H9 (cell line): Measurements from ENCODE around the gene NTPCR. TPM values are rescaled to one million over a fixed set of nuclear protein-coding genes. Genes with fewer than 3 reads are reported as not detected.

Experiments used
- DNase-seq: peaks from one replicate; pipeline ENCODE4 v3.0.0-alpha.2; 2017
- H2AFZ ChIP-seq: one replicate; pipeline ENCODE4 v1.6.1; 2013; ENCODE audit warnings: mild to moderate bottlenecking, low read length, control low read depth, moderate library complexity
- H2AK5ac ChIP-seq: 2 replicates; pipeline ENCODE4 v1.6.1; 2013; ENCODE audit warnings: low read length, control low read depth, mixed read lengths; ENCODE audit not compliant: insufficient read length
- H2BK120ac ChIP-seq: one replicate; pipeline ENCODE4 v1.6.1; 2013; ENCODE audit warnings: low read depth, mild to moderate bottlenecking, low read length, control low read depth, inconsistent platforms; ENCODE audit not compliant: poor library complexity, severe bottlenecking
- H2BK12ac ChIP-seq: 2 replicates; pipeline ENCODE4 v1.6.1; 2013; ENCODE audit warnings: low read length, control low read depth, mixed read lengths, low read depth; ENCODE audit not compliant: insufficient read length
- H2BK15ac ChIP-seq: 2 replicates; pipeline ENCODE4 v1.6.1; 2013; ENCODE audit warnings: low read depth, low read length, control low read depth
- H2BK20ac ChIP-seq: one replicate; pipeline ENCODE4 v1.6.1; 2013; ENCODE audit warnings: low read depth, mild to moderate bottlenecking, low read length, control low read depth, inconsistent platforms; ENCODE audit not compliant: poor library complexity, severe bottlenecking
- H2BK5ac ChIP-seq: 2 replicates; pipeline ENCODE4 v1.6.1; 2013; ENCODE audit warnings: low read length, control low read depth, mixed read lengths; ENCODE audit not compliant: insufficient read length
- H3K14ac ChIP-seq: 2 replicates; pipeline ENCODE4 v1.6.1; 2013; ENCODE audit warnings: low read length, control low read depth; ENCODE audit not compliant: insufficient read depth
- H3K18ac ChIP-seq: 2 replicates; pipeline ENCODE4 v1.6.1; 2013; ENCODE audit warnings: low read depth, mild to moderate bottlenecking, mixed read lengths, low read length, control low read depth; ENCODE audit not compliant: insufficient read length
- H3K23ac ChIP-seq: 2 replicates; pipeline ENCODE4 v1.6.1; 2013; ENCODE audit warnings: low read length, control low read depth, mixed read lengths, low read depth; ENCODE audit not compliant: insufficient read length
- H3K23me2 ChIP-seq: 2 replicates; pipeline ENCODE4 v1.6.1; 2013; ENCODE audit warnings: low read depth, mild to moderate bottlenecking, mixed read lengths, low read length, control low read depth; ENCODE audit not compliant: insufficient read length, poor library complexity, severe bottlenecking
- H3K27ac ChIP-seq: 2 replicates; pipeline ENCODE4 v1.5.1; 2013; ENCODE audit warnings: low read length, control low read depth, mixed read lengths, low read depth; ENCODE audit not compliant: insufficient read length
- H3K27me3 ChIP-seq: 2 replicates; pipeline ENCODE4 v1.6.1; 2013; ENCODE audit warnings: low read length, control low read depth, inconsistent platforms; ENCODE audit not compliant: insufficient read depth
- H3K4ac ChIP-seq: 2 replicates; pipeline ENCODE4 v1.6.1; 2013; ENCODE audit warnings: low read depth, mild to moderate bottlenecking, control low read depth, inconsistent platforms, low read length, moderate library complexity
- H3K4me1 ChIP-seq: 2 replicates; pipeline ENCODE4 v1.6.1; 2013; ENCODE audit warnings: low read length, control low read depth, inconsistent platforms; ENCODE audit not compliant: insufficient read depth
- H3K4me2 ChIP-seq: 2 replicates; pipeline ENCODE4 v1.6.1; 2013; ENCODE audit warnings: low read length, control low read depth, mixed read lengths; ENCODE audit not compliant: insufficient read length, insufficient read depth
- H3K56ac ChIP-seq: 2 replicates; pipeline ENCODE4 v1.6.1; 2013; ENCODE audit warnings: low read depth, mild to moderate bottlenecking, mixed read lengths, low read length, control low read depth; ENCODE audit not compliant: insufficient read length
- H3K79me1 ChIP-seq: 2 replicates; pipeline ENCODE4 v1.6.1; 2013; ENCODE audit warnings: low read depth, mild to moderate bottlenecking, moderate library complexity, low read length, control low read depth, inconsistent platforms; ENCODE audit not compliant: insufficient read depth, poor library complexity, severe bottlenecking
- H3K79me2 ChIP-seq: 2 replicates; pipeline ENCODE4 v1.6.1; 2013; ENCODE audit warnings: low read length, control low read depth, inconsistent platforms; ENCODE audit not compliant: insufficient read depth
- H3K9ac ChIP-seq: 2 replicates; pipeline ENCODE4 v1.6.1; 2013; ENCODE audit warnings: low read length, control low read depth, mixed read lengths; ENCODE audit not compliant: insufficient read length; ENCODE audit errors: extremely low read depth
- H3K9me3 ChIP-seq: one replicate; pipeline ENCODE4 v1.6.1; 2013; ENCODE audit warnings: low read depth, low read length, inconsistent platforms; ENCODE audit not compliant: control insufficient read depth
- H3T11ph ChIP-seq: one replicate; pipeline ENCODE4 v1.6.1; 2013; ENCODE audit warnings: mild to moderate bottlenecking, low read length, control low read depth, inconsistent platforms
- H4K20me1 ChIP-seq: one replicate; pipeline ENCODE4 v1.6.1; 2013; ENCODE audit not compliant: control insufficient read depth, insufficient read length, insufficient read depth
- H4K5ac ChIP-seq: 2 replicates; pipeline ENCODE4 v1.6.1; 2013; ENCODE audit warnings: low read depth, mild to moderate bottlenecking, mixed read lengths, low read length, control low read depth; ENCODE audit not compliant: insufficient read length
- H4K8ac ChIP-seq: replicated peaks from 2 replicates; pipeline ENCODE4 v1.6.1; 2013; ENCODE audit warnings: low read length, control low read depth, mixed read lengths, low read depth; ENCODE audit not compliant: insufficient read length
- H4K91ac ChIP-seq: 2 replicates; pipeline ENCODE4 v1.6.1; 2013; ENCODE audit warnings: low read depth, mild to moderate bottlenecking, moderate library complexity, mixed read lengths, low read length, control low read depth; ENCODE audit not compliant: insufficient read length
- H3K27ac Mint-ChIP-seq, 3 experiments: 2 replicates in 2 of 3; 3 replicates in 1 of 3; pipeline ENCODE4 v1.8.0; 2020 to 2021; ENCODE audit warnings: mixed read lengths in 3 of 3, mild to moderate bottlenecking in 1 of 3, moderate library complexity in 1 of 3
- H3K27me3 Mint-ChIP-seq: 2 replicates; pipeline ENCODE4 v1.8.0; 2021; ENCODE audit warnings: low read depth, mild to moderate bottlenecking, moderate library complexity, mixed read lengths
- H3K36me3 Mint-ChIP-seq, 3 experiments: 2 replicates in 2 of 3; 3 replicates in 1 of 3; pipeline ENCODE4 v1.8.0; 2020 to 2021; ENCODE audit warnings: low read depth in 3 of 3, mixed read lengths in 3 of 3; ENCODE audit not compliant: insufficient read depth in 1 of 3
- H3K4me1 Mint-ChIP-seq, 2 experiments: 2 replicates each; pipeline ENCODE4 v1.8.0; 2020; ENCODE audit warnings: mixed read lengths in 2 of 2
- H3K4me3 Mint-ChIP-seq, 2 experiments: 2 replicates in 1 of 2; 3 replicates in 1 of 2; pipeline ENCODE4 v1.8.0; 2020 to 2021; ENCODE audit warnings: mild to moderate bottlenecking in 2 of 2, mixed read lengths in 2 of 2, moderate library complexity in 1 of 2
- H3K9me3 Mint-ChIP-seq, 2 experiments: 2 replicates in 1 of 2; 3 replicates in 1 of 2; pipeline ENCODE4 v1.8.0; 2020; ENCODE audit warnings: mild to moderate bottlenecking in 2 of 2, mixed read lengths in 2 of 2, moderate library complexity in 1 of 2
- WGBS: extraction: QIAGEN DNeasy Blood & Tissue Kit; methylation state at CpG from one replicate; pipeline ENCODE4 v1.1.7; 2013; ENCODE audit warnings: missing lambda C conversion rate, low lambda C conversion rate, mixed read lengths; ENCODE audit not compliant: insufficient read length; ENCODE audit errors: extremely low coverage; 5-methylcytosine and 5-hydroxymethylcytosine counted together
- total RNA-seq: library from RNA; stranded (reverse); gene quantifications from 2 replicates; pipeline ENCODE4 v1.2.1, GENCODE V29; 2021
- TF ChIP-seq, protein P1 (sequence below): fragments of 200-600 bp; sonication (generic); conservative IDR thresholded peaks from 3 replicates; pipeline ENCODE4 v1.8.0; 2021; ENCODE audit warnings: antibody characterized with exemption, mild to moderate bottlenecking

NTPCR gene
- total RNA-seq, 1 experiment from 2014 or later, result 87.4 TPM

GRCh38 chr1:232904131-232904530 lies 46.3 kb upstream of the NTPCR start:
- Histone ChIP-seq H3K18ac (no peak overlapping the region), H3K9me3 (no peaks in the 10 kb centered on the region), H3K27ac (no peak overlapping the region), H3K4me1 (peaks cover 2% of the 10 kb centered on the region; the same call in 1 of the 2 replicates), H2AK5ac (no peak overlapping the region), H2BK120ac (no peak overlapping the region), H2AFZ (no peak overlapping the region), H2BK15ac (no peak overlapping the region), H2BK12ac (no peak overlapping the region), H3K23ac (no peak overlapping the region), H3K23me2 (no peaks in the 10 kb centered on the region), H3K79me2 (no peaks in the 10 kb centered on the region), H4K20me1 (no peaks in the 10 kb centered on the region), H4K8ac (no peak overlapping the region), H3K9ac (no peak overlapping the region), H3K14ac (no peak overlapping the region), H3K79me1 (no peaks in the 10 kb centered on the region), H2BK5ac (no peak overlapping the region), H4K91ac (no peak overlapping the region), H2BK20ac (no peak overlapping the region), H3K4ac (no peak overlapping the region), H3K27me3 (no peaks in the 10 kb centered on the region), H4K5ac (no peak overlapping the region), H3T11ph (no peak overlapping the region), H3K56ac (no peak overlapping the region), H3K4me2 (no peak overlapping the region)
- TF ChIP-seq, protein P1, sequence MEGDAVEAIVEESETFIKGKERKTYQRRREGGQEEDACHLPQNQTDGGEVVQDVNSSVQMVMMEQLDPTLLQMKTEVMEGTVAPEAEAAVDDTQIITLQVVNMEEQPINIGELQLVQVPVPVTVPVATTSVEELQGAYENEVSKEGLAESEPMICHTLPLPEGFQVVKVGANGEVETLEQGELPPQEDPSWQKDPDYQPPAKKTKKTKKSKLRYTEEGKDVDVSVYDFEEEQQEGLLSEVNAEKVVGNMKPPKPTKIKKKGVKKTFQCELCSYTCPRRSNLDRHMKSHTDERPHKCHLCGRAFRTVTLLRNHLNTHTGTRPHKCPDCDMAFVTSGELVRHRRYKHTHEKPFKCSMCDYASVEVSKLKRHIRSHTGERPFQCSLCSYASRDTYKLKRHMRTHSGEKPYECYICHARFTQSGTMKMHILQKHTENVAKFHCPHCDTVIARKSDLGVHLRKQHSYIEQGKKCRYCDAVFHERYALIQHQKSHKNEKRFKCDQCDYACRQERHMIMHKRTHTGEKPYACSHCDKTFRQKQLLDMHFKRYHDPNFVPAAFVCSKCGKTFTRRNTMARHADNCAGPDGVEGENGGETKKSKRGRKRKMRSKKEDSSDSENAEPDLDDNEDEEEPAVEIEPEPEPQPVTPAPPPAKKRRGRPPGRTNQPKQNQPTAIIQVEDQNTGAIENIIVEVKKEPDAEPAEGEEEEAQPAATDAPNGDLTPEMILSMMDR, result no peak
- Mint-ChIP-seq H3K27me3 (peaks cover 3% of the 10 kb centered on the region; the same call in 1 of the 2 replicates), H3K9me3 (no peaks in the 10 kb centered on the region), H3K4me1 (peaks cover 28 to 32% of the 10 kb centered on the region in 2 experiments), H3K27ac (no peak overlapping the region), H3K36me3 (no peaks in the 10 kb centered on the region), H3K4me3 (no peak overlapping the region)
- DNase-seq, result no peak
- WGBS, result no CpG with 5 or more reads among the region's 4 CpGs
